ENCODE measurements around the gene MEOX2.
A peak's percentile ranks its signal among the peaks of the same experiment; 100 is the strongest.

Gene MEOX2

DNA sequence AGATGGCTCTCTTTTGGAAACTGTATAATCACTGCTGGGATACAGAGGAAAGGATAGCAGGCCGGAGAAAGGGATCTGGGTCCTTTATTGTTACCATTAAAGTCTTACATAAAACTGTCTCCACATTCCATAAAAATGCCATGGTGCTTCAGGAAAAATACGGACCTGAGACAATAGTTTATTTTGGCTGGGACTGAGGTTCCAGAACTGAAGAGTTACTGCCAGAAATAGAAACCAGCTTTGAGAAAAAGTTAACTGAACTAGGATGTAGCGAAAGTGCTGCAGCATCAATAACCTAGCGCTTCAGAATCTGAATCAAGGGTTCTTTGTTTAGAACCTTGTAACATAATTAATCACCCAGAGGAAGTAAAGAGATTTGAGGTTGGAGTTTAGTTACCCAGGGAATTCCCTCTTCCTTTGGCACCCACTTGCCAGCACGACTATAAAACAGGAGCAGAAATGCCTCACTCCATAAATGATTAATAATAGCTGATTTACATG is 38.0 kb downstream of the MEOX2 start:
- no peak overlapping the region for H2AFZ ChIP-seq (ENCODE audit: low read length)
- H3K27me3 ChIP-seq (ENCODE audit: insufficient read depth, low read length, poor library complexity, severe bottlenecking), result no peaks in the 10 kb centered on the region
- no peak overlapping the region for H3K9ac ChIP-seq (ENCODE audit: low read depth, low read length, poor library complexity, severe bottlenecking)
- H3K36me3 ChIP-seq (ENCODE audit: insufficient read depth, low read length), result no peaks in the 10 kb centered on the region
- H3K9me3 ChIP-seq (ENCODE audit: insufficient read depth, low read depth, low read length), result no peaks in the 10 kb centered on the region
- H3K4me1 ChIP-seq (ENCODE audit: insufficient read depth, low read length, poor library complexity, severe bottlenecking), result no peaks in the 10 kb centered on the region
- no peaks in the 10 kb centered on the region for H3F3A ChIP-seq (ENCODE audit: low read depth)
- no peak overlapping the region for H3K4me2 ChIP-seq (ENCODE audit: low read depth, low read length, poor library complexity, severe bottlenecking)
- TF ChIP-seq EZH2phosphoT487 (IDR thresholded peaks at IDR 0.05; ENCODE audit: borderline replicate concordance), result no peak
- TF ChIP-seq, protein P1, sequence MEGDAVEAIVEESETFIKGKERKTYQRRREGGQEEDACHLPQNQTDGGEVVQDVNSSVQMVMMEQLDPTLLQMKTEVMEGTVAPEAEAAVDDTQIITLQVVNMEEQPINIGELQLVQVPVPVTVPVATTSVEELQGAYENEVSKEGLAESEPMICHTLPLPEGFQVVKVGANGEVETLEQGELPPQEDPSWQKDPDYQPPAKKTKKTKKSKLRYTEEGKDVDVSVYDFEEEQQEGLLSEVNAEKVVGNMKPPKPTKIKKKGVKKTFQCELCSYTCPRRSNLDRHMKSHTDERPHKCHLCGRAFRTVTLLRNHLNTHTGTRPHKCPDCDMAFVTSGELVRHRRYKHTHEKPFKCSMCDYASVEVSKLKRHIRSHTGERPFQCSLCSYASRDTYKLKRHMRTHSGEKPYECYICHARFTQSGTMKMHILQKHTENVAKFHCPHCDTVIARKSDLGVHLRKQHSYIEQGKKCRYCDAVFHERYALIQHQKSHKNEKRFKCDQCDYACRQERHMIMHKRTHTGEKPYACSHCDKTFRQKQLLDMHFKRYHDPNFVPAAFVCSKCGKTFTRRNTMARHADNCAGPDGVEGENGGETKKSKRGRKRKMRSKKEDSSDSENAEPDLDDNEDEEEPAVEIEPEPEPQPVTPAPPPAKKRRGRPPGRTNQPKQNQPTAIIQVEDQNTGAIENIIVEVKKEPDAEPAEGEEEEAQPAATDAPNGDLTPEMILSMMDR (conservative IDR thresholded peaks at IDR 0.05; ENCODE audit: low read length), result no peak
- no peaks in the 10 kb centered on the region for H4K20me1 ChIP-seq (ENCODE audit: insufficient read depth, low read length, poor library complexity, severe bottlenecking)
- no peak overlapping the region for H3K4me3 ChIP-seq (ENCODE audit: low read length, poor library complexity, severe bottlenecking)
- no peaks in the 10 kb centered on the region for H3K9me2 ChIP-seq (replicated peaks; ENCODE audit: low read depth, low read length)
- no peaks in the 10 kb centered on the region for H3K79me2 ChIP-seq (ENCODE audit: insufficient read depth, low read length)

DNA sequence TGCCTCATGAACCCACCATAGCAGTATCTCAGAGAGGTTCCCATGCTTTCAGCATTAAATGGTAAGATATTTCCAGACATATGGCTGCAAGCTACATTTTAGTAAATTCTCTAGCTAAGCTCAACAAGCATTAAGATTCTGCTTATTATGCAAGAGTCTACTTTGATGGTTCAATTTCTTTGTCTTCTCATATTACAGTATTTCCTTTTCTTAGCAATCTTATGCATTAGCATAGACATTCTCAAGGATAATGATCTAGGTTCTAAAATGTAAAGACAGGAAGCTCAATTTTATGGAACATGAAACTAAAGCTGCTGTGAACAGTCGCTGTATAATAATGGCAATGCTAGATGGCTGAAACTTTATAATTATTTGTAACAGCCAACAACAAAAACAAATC is 39.2 kb downstream of the MEOX2 start:
- H3K9me3 ChIP-seq (ENCODE audit: insufficient read depth, low read depth, low read length), result no peaks in the 10 kb centered on the region
- no peaks in the 10 kb centered on the region for H4K20me1 ChIP-seq (ENCODE audit: insufficient read depth, low read length, poor library complexity, severe bottlenecking)
- H3K4me2 ChIP-seq (ENCODE audit: low read depth, low read length, poor library complexity, severe bottlenecking), result no peak overlapping the region
- H3F3A ChIP-seq (ENCODE audit: low read depth), result no peaks in the 10 kb centered on the region
- no peak overlapping the region for H3K4me3 ChIP-seq (ENCODE audit: low read length, poor library complexity, severe bottlenecking)
- H3K9ac ChIP-seq (ENCODE audit: low read depth, low read length, poor library complexity, severe bottlenecking), result no peak overlapping the region
- no peaks in the 10 kb centered on the region for H3K4me1 ChIP-seq (ENCODE audit: insufficient read depth, low read length, poor library complexity, severe bottlenecking)
- no peaks in the 10 kb centered on the region for H3K27me3 ChIP-seq (ENCODE audit: insufficient read depth, low read length, poor library complexity, severe bottlenecking)
- H3K9me2 ChIP-seq (replicated peaks; ENCODE audit: low read depth, low read length), result no peaks in the 10 kb centered on the region
- no peak for TF ChIP-seq EZH2phosphoT487 (IDR thresholded peaks at IDR 0.05; ENCODE audit: borderline replicate concordance)
- TF ChIP-seq, protein P1 (conservative IDR thresholded peaks at IDR 0.05; ENCODE audit: low read length), result no peak
- no peaks in the 10 kb centered on the region for H3K79me2 ChIP-seq (ENCODE audit: insufficient read depth, low read length)
- H3K36me3 ChIP-seq (ENCODE audit: insufficient read depth, low read length), result no peaks in the 10 kb centered on the region
- no peak overlapping the region for H2AFZ ChIP-seq (ENCODE audit: low read length)

DNA sequence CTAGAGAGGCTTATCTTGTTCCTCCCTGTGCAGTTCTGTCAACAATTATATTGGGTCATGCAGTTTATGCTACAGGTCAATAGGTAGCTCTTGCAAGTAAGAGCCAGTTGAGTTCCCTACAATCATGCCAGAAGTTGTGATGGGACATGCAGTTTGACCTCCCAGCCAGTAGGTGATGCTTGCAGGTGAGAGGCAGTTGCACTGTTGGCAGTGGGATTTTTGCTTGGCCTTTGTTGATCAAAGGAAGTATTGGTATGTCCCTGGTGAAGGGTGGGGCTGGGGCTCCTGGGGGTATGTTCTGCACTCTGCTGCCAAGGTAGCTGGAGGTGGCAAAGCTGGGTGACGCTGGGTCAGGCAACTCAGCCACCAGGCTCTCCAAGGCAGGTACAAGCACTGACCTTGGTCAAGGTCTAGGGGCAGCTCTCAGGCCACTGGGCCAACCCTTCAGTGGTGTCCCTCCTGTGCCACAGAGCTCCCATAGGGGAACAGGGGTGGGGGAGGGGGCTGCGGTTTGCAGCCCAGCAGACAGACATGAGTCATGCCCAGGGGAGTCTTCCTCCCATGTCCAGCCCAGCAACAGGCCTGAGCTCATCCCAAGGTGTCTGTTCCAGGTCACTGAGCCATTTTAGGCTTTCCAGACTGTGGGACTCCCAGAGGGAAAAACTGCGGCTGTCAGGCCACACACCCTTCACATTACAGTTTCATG is 43.3 kb downstream of the MEOX2 start:
- Histone ChIP-seq H3K4me2 (ENCODE audit: low read depth, low read length, poor library complexity, severe bottlenecking) (no peak overlapping the region), H3K79me2 (ENCODE audit: insufficient read depth, low read length) (no peaks in the 10 kb centered on the region), H3K36me3 (ENCODE audit: insufficient read depth, low read length) (no peaks in the 10 kb centered on the region), H3K9me2 (replicated peaks; ENCODE audit: low read depth, low read length) (no peaks in the 10 kb centered on the region), H3K9me3 (ENCODE audit: insufficient read depth, low read depth, low read length) (no peaks in the 10 kb centered on the region), H4K20me1 (ENCODE audit: insufficient read depth, low read length, poor library complexity, severe bottlenecking) (no peaks in the 10 kb centered on the region), H3K27me3 (ENCODE audit: insufficient read depth, low read length, poor library complexity, severe bottlenecking) (no peaks in the 10 kb centered on the region), H3K4me3 (ENCODE audit: low read length, poor library complexity, severe bottlenecking) (no peak overlapping the region), H3K4me1 (ENCODE audit: insufficient read depth, low read length, poor library complexity, severe bottlenecking) (no peaks in the 10 kb centered on the region), H3F3A (ENCODE audit: low read depth) (no peaks in the 10 kb centered on the region), H2AFZ (ENCODE audit: low read length) (no peak overlapping the region), H3K9ac (ENCODE audit: low read depth, low read length, poor library complexity, severe bottlenecking) (no peak overlapping the region)
- no peak for TF ChIP-seq EZH2phosphoT487 (IDR thresholded peaks at IDR 0.05; ENCODE audit: borderline replicate concordance)
- TF ChIP-seq, protein P1 (conservative IDR thresholded peaks at IDR 0.05; ENCODE audit: low read length), result peak; percentile 29
